Measurements from ENCODE around the gene RAET1G. TPM values are rescaled to one million over a fixed set of nuclear protein-coding genes. Genes with fewer than 3 reads are reported as not detected.

Gene RAET1G
- total RNA-seq, 2 experiments from 2014 or later: not detected

DNA sequence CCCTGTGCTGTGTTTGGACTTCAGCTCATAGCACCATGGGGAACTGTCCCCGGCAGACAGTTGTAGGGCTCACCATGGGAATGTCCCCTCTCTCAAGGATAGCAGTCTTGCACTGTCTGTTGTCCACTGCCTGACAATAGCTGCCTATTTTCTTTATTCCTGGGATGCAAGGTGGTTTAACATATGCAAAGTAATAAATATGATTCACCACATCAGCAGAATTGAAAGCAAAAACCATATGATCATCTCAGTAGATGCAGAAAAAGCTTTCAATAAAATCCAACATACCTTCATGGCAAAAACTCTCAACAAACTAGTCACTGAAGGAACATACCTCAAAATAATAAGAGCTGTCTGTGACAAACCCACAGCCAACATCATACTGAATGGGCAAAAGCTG, 45.3 kb downstream of the RAET1G start:
- POLR2A ChIA-PET: interaction anchor here (1.0 kb wide), 1 partner anchor 14 kb away, joined by 3 read pairs; no protein-coding TSS in a partner anchor
- no peak overlapping the region for H3K4me3 Mint-ChIP-seq
- ATAC-seq (no peak), DNase-seq (no peak)
- CTCF ChIA-PET: interaction anchor here (1.6 kb wide), 1 partner anchor 11 kb away, joined by 3 read pairs; no protein-coding TSS in a partner anchor
- TF ChIP-seq, protein P1, sequence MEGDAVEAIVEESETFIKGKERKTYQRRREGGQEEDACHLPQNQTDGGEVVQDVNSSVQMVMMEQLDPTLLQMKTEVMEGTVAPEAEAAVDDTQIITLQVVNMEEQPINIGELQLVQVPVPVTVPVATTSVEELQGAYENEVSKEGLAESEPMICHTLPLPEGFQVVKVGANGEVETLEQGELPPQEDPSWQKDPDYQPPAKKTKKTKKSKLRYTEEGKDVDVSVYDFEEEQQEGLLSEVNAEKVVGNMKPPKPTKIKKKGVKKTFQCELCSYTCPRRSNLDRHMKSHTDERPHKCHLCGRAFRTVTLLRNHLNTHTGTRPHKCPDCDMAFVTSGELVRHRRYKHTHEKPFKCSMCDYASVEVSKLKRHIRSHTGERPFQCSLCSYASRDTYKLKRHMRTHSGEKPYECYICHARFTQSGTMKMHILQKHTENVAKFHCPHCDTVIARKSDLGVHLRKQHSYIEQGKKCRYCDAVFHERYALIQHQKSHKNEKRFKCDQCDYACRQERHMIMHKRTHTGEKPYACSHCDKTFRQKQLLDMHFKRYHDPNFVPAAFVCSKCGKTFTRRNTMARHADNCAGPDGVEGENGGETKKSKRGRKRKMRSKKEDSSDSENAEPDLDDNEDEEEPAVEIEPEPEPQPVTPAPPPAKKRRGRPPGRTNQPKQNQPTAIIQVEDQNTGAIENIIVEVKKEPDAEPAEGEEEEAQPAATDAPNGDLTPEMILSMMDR (IDR thresholded peaks at IDR 0.05): no peak
- no peaks in the 10 kb centered on the region for H3K9me3 Mint-ChIP-seq
- no peaks in the 10 kb centered on the region for H3K4me1 Mint-ChIP-seq (ENCODE audit: low read depth)
- intact Hi-C loops (cut with micrococcal nuclease): no loop called here
- no peak overlapping the region for H3K27ac Mint-ChIP-seq
- no peaks in the 10 kb centered on the region for H3K36me3 Mint-ChIP-seq (ENCODE audit: low read depth)
- peaks cover 26% of the 10 kb centered on the region for H3K27me3 Mint-ChIP-seq

DNA sequence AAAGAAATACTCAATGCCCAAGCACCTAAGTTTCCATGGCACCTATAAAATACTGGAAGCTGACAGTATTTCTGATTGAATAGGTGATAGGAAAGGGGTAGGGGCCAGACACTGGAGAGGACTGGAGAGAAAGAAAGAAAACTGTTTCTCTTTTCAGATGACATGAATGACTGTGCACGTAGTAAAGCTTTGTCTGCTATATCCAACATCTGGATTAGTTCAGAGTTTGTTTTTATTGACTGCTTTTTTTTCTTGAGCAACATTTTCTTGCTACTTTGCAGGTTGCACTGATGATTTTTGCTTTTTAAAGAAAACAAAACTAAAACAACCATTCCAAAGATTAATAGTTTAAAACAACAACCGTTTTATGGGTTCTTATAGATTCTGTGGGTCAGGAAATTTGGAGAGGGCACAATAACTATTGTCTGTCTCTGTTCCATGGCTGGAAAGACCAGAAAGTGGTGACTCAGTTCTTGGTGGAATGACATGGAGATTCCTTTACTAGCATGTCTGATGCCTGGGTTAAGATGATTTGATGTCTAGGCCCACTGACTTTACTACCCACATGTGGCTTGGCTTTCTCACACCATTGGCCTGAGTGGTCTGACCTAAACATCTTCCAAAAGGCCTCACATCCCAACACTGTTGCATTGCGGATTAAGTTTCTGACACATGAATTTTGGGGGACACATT, 46.5 kb downstream of the RAET1G start:
- POLR2A ChIA-PET: interaction anchor here (0.5 kb wide), 1 partner anchor 199 kb away, joined by 3 read pairs; no protein-coding TSS in a partner anchor
- CTCF ChIA-PET: no interaction called here
- H3K27ac Mint-ChIP-seq: no peak overlapping the region
- H3K4me1 Mint-ChIP-seq (ENCODE audit: low read depth): no peaks in the 10 kb centered on the region
- TF ChIP-seq, protein P1 (IDR thresholded peaks at IDR 0.05): no peak
- DNase-seq (no peak), ATAC-seq (no peak)
- intact Hi-C loops (cut with micrococcal nuclease): no loop called here
- H3K27me3 Mint-ChIP-seq: peaks cover 32% of the 10 kb centered on the region
- H3K9me3 Mint-ChIP-seq: no peaks in the 10 kb centered on the region
- H3K36me3 Mint-ChIP-seq (ENCODE audit: low read depth): no peaks in the 10 kb centered on the region
- H3K4me3 Mint-ChIP-seq: no peak overlapping the region

DNA sequence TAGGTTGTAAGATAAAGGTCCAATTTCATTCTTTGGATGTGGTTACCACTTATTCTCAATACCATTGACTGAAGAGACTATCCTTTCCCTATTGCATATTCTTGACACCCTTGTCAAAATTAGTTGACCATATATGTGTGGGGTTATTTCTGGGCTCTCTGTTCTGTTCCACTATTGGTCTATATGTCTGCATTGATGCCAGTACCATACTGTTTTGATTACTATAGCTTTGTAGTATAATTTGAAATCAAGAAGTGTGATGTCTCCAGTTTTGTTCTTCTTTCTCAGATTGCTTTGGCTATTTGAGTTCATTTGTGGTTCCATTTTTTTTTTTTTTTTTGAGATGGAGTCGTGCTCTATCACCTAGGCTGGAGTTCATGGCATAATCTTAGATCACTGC, 50.7 kb downstream of the RAET1G start:
- peaks cover 19% of the 10 kb centered on the region for H3K27me3 Mint-ChIP-seq
- intact Hi-C loops (cut with micrococcal nuclease): no loop called here
- ChIA-PET POLR2A (no interaction called here), CTCF (no interaction called here)
- H3K4me1 Mint-ChIP-seq (ENCODE audit: low read depth): no peaks in the 10 kb centered on the region
- TF ChIP-seq, protein P1 (IDR thresholded peaks at IDR 0.05): no peak
- no peak for ATAC-seq
- H3K27ac Mint-ChIP-seq: no peak overlapping the region
- no peaks in the 10 kb centered on the region for H3K9me3 Mint-ChIP-seq
- DNase-seq: no peak
- H3K36me3 Mint-ChIP-seq (ENCODE audit: low read depth): no peaks in the 10 kb centered on the region
- no peak overlapping the region for H3K4me3 Mint-ChIP-seq

DNA sequence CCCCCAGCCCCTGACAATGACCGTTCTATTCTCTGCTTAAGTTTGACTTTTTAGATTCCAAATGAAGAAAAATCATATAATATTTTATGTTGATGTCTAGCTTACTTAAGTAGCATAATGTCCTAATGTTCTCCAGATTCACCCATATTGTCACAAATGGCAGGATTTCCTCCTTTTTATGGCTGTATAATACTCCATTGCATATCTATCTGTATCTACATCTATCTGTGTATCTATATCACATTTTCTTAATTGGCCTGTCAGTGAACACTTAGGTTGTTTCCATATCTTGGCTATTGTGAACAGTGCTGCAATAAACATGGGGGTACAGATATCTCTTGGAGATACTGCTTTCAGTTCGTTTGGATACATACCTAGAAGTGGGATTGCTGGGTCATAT, 51.7 kb downstream of the RAET1G start:
- DNase-seq: no peak
- no peak for ATAC-seq
- Mint-ChIP-seq H3K27ac (no peak overlapping the region), H3K36me3 (ENCODE audit: low read depth) (no peaks in the 10 kb centered on the region), H3K4me3 (no peak overlapping the region), H3K9me3 (no peaks in the 10 kb centered on the region), H3K27me3 (peaks cover 12% of the 10 kb centered on the region), H3K4me1 (ENCODE audit: low read depth) (no peaks in the 10 kb centered on the region)
- POLR2A ChIA-PET: no interaction called here
- intact Hi-C loops (cut with micrococcal nuclease): no loop called here
- TF ChIP-seq, protein P1 (IDR thresholded peaks at IDR 0.05): no peak
- CTCF ChIA-PET: no interaction called here

DNA sequence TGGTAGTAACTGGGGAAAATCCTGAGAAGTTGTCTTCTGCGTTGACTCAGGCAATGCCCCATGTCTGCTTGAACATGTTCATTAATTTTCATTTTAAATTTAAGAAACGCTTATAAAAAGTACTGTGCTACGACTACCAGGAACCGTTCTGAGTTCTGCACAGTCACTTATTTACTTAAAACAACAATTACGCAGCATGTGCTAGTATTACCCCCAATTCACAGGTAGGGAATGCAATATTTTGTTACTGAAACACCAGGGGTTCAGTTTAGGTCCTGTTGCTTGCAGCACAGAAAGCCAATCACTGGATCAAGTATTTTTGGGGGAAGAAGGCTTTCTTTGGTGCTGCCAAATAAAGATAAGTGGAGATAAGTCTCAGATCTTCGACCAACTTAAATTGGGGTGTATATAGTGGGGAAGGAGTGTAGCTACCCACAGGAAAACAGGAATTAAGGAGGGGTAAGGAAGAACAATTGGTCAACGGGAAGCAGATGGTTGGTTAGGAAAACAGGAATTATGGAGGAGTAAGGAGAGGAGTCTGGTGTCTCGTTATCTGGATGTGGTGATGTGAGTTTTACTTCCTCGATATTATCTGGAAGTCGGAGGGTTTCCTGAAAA, 53.5 kb downstream of the RAET1G start:
- Mint-ChIP-seq H3K36me3 (ENCODE audit: low read depth) (no peaks in the 10 kb centered on the region), H3K9me3 (no peaks in the 10 kb centered on the region), H3K27me3 (peaks cover 11% of the 10 kb centered on the region), H3K4me1 (ENCODE audit: low read depth) (peaks cover 3% of the 10 kb centered on the region), H3K27ac (no peak overlapping the region), H3K4me3 (no peak overlapping the region)
- CTCF ChIA-PET: interaction anchor here (0.7 to 0.9 kb wide), 4 partner anchors 11 to 56 kb away, joined by 3 to 4 read pairs (median 3); no protein-coding TSS in a partner anchor
- TF ChIP-seq, protein P1 (IDR thresholded peaks at IDR 0.05): no peak
- DNase-seq: no peak
- ATAC-seq: no peak
- POLR2A ChIA-PET: no interaction called here
- intact Hi-C loops (cut with micrococcal nuclease): loop anchor here (5.0 kb wide), 1 partner anchor 148 kb away; no protein-coding TSS in a partner anchor
